Stimulated activated CD4-positive, alpha-beta T cell treated with anti-CD3 and anti-CD28 coated beads, TNF-alpha, amount 100 ng/mL, for 4 hours (primary cell): ENCODE measurements around the gene PFKFB1.
A peak's percentile ranks its signal among the peaks of the same experiment; 100 is the strongest.

Experiments
- DNase-seq, 3 experiments: peaks; one replicate each; pipeline ENCODE4 v3.0.0-alpha.2; 2020; ENCODE audit warnings: low read depth in 3 of 3

The PFKFB1 gene

DNA sequence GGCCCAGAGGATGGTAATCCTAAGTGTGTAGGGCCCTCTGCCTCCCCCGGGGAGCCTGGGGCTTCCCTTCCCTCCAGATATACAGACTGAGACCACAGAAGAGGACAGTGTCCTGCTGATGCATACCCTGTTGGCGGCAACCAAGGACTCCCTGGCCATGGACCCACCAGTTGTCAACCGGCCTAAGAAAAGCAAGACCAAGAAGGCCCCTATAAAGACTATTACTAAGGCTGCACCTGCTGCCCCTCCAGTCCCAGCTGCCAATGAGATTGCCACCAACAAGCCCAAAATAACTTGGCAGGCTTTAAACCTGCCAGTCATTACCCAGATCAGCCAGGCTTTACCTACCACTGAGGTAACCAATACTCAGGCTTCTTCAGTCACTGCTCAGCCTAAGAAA lies 71.4 kb downstream of the PFKFB1 start:
- no peak for DNase-seq

DNA sequence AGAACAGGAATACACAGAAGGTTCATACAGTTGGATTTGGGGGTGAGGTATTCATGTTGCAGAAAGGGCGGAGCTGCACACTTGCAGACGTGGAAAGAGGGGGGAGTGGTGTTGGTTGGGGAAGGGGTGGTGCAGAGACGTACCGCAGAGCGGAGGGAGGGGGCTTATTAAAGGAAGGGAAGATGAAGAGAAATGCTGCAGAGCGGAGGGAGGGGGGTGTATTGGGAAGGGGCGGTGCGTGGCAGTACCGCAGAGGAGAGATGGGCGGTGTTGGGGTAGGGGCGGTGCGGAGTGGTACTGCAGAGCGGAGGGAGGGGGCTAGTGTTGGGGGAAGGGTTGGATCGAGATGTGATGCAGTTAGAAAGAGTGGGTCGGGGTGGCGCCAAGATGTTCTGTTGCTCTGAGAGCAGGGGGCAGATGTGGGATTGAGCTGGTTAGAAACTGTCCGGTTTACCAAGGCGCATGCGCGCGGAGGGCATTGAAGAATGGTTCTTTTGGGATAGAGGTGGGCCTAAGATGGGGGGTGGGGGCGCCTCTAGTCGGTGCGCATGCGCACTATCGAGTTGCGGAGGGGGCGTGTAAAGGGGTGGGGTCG lies 72.5 kb downstream of the PFKFB1 start:
- peak; percentile 6 to 31 (median 16) for DNase-seq

DNA sequence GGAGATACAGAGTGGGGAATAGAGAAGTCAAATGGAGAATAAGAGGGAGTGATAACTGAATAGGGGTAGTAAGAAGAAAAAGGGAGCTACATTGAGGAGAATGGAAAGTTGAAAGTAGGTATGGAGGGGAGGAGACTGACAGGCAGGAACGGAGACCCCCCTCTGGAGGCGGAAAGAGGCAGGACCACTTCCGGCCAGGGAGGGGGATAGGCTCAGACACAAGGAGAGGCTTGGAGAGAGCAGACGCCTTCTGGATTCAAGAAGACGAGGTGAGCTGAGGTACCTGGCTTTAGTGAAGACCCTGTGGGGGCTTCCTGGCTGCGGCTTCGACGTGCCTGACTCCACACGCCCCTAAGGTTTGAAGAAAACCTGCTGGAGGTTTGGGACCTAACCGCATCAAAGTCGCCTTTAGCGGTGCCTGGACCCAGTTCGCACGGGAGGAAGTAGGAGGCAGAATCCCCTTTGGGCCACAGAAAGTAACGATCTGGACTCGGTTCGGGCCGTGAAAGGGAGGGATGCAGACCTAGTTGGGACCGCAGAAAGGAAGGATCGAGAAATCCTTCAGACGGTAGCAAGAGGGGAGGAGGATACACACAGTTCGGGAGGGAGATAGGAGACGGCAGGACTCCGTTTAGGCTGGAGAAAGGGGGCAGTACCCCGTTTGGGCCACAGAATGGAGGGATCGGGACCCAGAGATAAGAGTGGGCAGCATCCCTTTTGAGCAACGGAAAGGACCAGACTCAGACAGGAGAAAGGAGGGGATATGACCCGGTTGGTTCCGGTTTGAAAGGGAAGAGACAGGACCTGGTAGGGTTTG lies 73.2 kb downstream of the PFKFB1 start, which contains the start of gene TRO:
Gene TRO, plus strand, starts transcription at position 215 of the 817 bp plus-strand sequence. CDS start 1,423 bp downstream, outside the sequence.
- no peak for DNase-seq

DNA sequence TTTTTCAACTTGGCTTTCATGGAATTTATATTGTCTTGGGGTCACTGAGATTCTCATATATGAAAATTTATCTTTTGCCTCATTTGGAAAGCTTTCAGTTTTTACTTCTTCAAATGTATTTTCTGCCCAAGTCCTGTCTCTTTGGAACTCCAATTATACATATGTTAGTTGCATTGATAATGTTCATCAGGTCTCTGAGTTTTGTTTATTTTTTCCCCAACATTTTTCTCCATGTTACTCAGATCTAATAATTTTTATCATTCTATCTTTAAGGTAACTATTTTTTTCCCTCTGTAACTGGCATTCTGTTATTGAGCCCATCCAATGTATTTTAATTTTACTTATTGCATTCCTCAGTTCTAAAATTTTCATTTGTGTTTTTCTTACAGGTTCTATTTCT lies 84.0 kb downstream of the PFKFB1 start:
- DNase-seq: no peak

DNA sequence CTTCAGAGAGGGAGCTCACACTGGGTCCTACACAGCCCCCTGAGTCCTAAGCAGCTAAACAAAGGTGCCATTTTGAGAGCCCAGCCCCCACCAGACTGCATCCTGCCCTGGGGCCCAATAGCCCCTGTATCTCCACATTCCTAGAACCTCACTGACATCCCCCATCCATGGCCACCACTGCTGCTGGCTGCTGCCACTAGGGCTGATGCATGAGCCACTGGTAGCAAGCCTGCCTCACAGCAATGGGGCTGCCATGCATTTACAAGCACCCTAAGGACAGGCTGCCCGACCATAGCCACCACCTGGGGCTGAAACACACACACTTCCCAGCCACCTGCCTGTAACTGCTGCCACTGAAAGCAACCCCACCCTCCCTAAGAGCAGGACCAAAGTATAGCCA lies 99.8 kb downstream of the PFKFB1 start:
- DNase-seq: no peak

DNA sequence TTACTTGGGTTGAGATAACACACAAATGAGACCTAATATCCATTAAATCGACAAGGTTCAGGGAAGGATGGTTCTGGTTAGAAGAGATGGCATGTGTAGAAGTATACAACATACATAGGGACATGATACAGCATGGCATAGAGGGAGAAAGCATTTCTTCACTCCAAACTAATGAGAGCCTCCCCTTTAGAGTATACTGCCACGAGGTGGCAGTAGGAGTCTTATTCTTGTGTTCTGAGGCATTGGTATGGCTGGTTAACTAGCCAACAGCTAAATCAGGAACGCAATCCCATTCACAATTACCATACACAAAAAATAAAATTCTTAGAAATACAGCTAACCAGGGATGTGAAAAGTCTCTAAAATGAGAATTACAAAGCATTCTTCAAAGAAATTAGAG lies 102.4 kb downstream of the PFKFB1 start:
- DNase-seq: peak in 1 of 3 experiments; percentile 7

DNA sequence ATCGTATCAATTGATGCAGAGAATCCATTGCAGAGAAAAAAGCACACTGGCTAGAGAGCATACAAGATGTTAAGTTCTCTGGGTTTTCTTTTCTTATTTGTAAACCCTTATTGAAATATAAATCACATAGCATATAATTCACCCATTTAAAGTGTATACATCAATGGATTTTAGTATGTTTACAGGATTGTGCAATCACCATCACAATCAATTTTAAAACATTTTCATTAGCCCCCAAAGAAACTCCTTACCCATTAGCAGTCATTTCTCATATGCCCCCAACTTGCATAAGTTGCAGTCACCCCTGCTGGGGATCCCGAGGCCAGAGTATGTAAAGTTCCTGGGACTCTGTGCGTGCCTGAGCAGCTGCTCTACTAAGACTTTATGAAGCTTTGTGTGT lies 108.2 kb downstream of the PFKFB1 start:
- no peak for DNase-seq
